HEK293 (cell line): Measurements from ENCODE around the gene KCNE4.

Source experiments
- CTCF ChIA-PET: fragments of 350-600 bp; formaldehyde crosslinking; extraction: SDS; loops from one replicate; lab custom pipeline; 2021; ENCODE audit warnings: antibody characterized with exemption; lab: Yijun Ruan, JAX
- POLR2A ChIA-PET: fragments of 300-600 bp; formaldehyde crosslinking; extraction: SDS; loops from one replicate; lab custom pipeline; 2020; ENCODE audit warnings: antibody characterized with exemption, inconsistent platforms; lab: Yijun Ruan, JAX
- H3K27ac ChIP-seq: fragments of 200-500 bp; sonication (Bioruptor generic); 2 replicates; pipeline ENCODE4 v1.5.1; 2014; ENCODE audit warnings: low read depth, low read length, control low read depth, inconsistent platforms; ENCODE audit errors: extremely low read depth
- H3K36me3 ChIP-seq, 2 experiments: fragments of 200-500 bp in 1 of 2; sonication (Bioruptor generic) in 1 of 2; 1 replicate in 1 of 2; 2 replicates in 1 of 2; pipeline ENCODE4 v1.5.1; 2014 to 2017; ENCODE audit warnings: inconsistent platforms in 2 of 2, low read length in 2 of 2; ENCODE audit not compliant: control insufficient read depth in 2 of 2, insufficient read depth in 1 of 2
- H3K4me1 ChIP-seq: fragments of 200-500 bp; sonication (Bioruptor generic); 2 replicates; pipeline ENCODE4 v1.5.1; 2014; ENCODE audit warnings: mild to moderate bottlenecking, low read length, inconsistent platforms; ENCODE audit not compliant: control insufficient read depth, insufficient read depth
- H3K4me3 ChIP-seq: 2 replicates; pipeline ENCODE4 v1.5.1; 2011; ENCODE audit warnings: low read depth, mild to moderate bottlenecking, control low read depth, low read length, moderate library complexity
- H3K9me3 ChIP-seq: fragments of 200-500 bp; sonication (Bioruptor generic); 2 replicates; pipeline ENCODE4 v1.5.1; 2014; ENCODE audit warnings: low read depth, low read length, inconsistent platforms; ENCODE audit not compliant: control insufficient read depth, insufficient read depth
- GLIS1 ChIP-seq: fragments of 450-650 bp; formaldehyde crosslinking; IDR thresholded peaks from 2 replicates; pipeline ENCODE4 v1.5.1; 2016; ENCODE audit warnings: missing biosample characterization, missing genetic modification characterization
- HOXD13 ChIP-seq: sonication (generic); formaldehyde crosslinking; IDR thresholded peaks from 2 replicates; pipeline ENCODE4 v1.8.0; 2022; ENCODE audit warnings: missing genetic modification reagents, borderline replicate concordance
- IKZF3 ChIP-seq: fragments of 450-650 bp; IDR thresholded peaks from 2 replicates; pipeline ENCODE4 v1.5.0; 2018; ENCODE audit warnings: missing biosample characterization, mild to moderate bottlenecking, missing genetic modification characterization, moderate library complexity
- KLF1 ChIP-seq: fragments of 450-650 bp; formaldehyde crosslinking; IDR thresholded peaks from 2 replicates; pipeline ENCODE4 v1.5.1; 2016; ENCODE audit warnings: missing biosample characterization, missing genetic modification characterization
- PBX3 ChIP-seq: sonication (generic); formaldehyde crosslinking; IDR thresholded peaks from 2 replicates; pipeline ENCODE4 v1.8.1; 2022; ENCODE audit warnings: mild to moderate bottlenecking, moderate library complexity, missing genetic modification reagents
- ZBTB21 ChIP-seq: fragments of 450-650 bp; formaldehyde crosslinking; IDR thresholded peaks from 2 replicates; pipeline ENCODE4 v1.5.1; 2017; ENCODE audit warnings: missing biosample characterization, missing genetic modification characterization
- ZFP3 ChIP-seq: fragments of 450-650 bp; formaldehyde crosslinking; IDR thresholded peaks from 2 replicates; pipeline ENCODE4 v1.5.1; 2016; ENCODE audit warnings: low read depth, missing biosample characterization, missing genetic modification characterization
- ZFP69B ChIP-seq: fragments of 450-650 bp; formaldehyde crosslinking; IDR thresholded peaks from 2 replicates; pipeline ENCODE4 v1.5.1; 2016; ENCODE audit warnings: missing biosample characterization, missing genetic modification characterization
- ZNF184 ChIP-seq: fragments of 450-650 bp; IDR thresholded peaks from 2 replicates; pipeline ENCODE4 v1.5.1; 2018; ENCODE audit warnings: missing biosample characterization, mild to moderate bottlenecking, missing genetic modification characterization
- ZNF394 ChIP-seq: fragments of 450-650 bp; formaldehyde crosslinking; IDR thresholded peaks from 2 replicates; pipeline ENCODE4 v1.5.1; 2016; ENCODE audit warnings: missing biosample characterization, missing genetic modification characterization, mild to moderate bottlenecking, moderate library complexity, borderline replicate concordance
- ZNF518A ChIP-seq: fragments of 450-650 bp; formaldehyde crosslinking; conservative IDR thresholded peaks from 2 replicates; pipeline ENCODE4 v1.5.1; 2016; ENCODE audit warnings: low read depth, missing biosample characterization, missing genetic modification characterization
- ZNF549 ChIP-seq: fragments of 450-650 bp; IDR thresholded peaks from 2 replicates; pipeline ENCODE4 v1.5.1; 2018; ENCODE audit warnings: missing biosample characterization, missing genetic modification characterization, mild to moderate bottlenecking, inconsistent platforms, moderate library complexity
- ZNF623 ChIP-seq: fragments of 450-650 bp; formaldehyde crosslinking; IDR thresholded peaks from 2 replicates; pipeline ENCODE4 v1.5.1; 2016; ENCODE audit warnings: missing biosample characterization, missing genetic modification characterization
- ZNF654 ChIP-seq: fragments of 450-650 bp; formaldehyde crosslinking; IDR thresholded peaks from 2 replicates; pipeline ENCODE4 v1.5.1; 2016; ENCODE audit warnings: low read depth, missing biosample characterization, missing genetic modification characterization
- ZNF658 ChIP-seq: fragments of 450-650 bp; formaldehyde crosslinking; IDR thresholded peaks from 2 replicates; pipeline ENCODE4; 2016; ENCODE audit warnings: missing biosample characterization, missing genetic modification characterization
- ZNF701 ChIP-seq: fragments of 450-650 bp; formaldehyde crosslinking; IDR thresholded peaks from 2 replicates; pipeline ENCODE4 v1.5.1; 2016; ENCODE audit warnings: missing biosample characterization, missing genetic modification characterization
- ZNF747 ChIP-seq: fragments of 450-650 bp; formaldehyde crosslinking; IDR thresholded peaks from 2 replicates; pipeline ENCODE4 v1.5.1; 2016; ENCODE audit warnings: missing biosample characterization, missing genetic modification characterization
- ZSCAN16 ChIP-seq: fragments of 450-650 bp; formaldehyde crosslinking; IDR thresholded peaks from 2 replicates; pipeline ENCODE4 v1.5.1; 2016; ENCODE audit warnings: missing biosample characterization, missing genetic modification characterization
- ZSCAN23 ChIP-seq: fragments of 450-650 bp; formaldehyde crosslinking; IDR thresholded peaks from 2 replicates; pipeline ENCODE4 v1.5.1; 2016; ENCODE audit warnings: missing biosample characterization, missing genetic modification characterization
- ZSCAN30 ChIP-seq: fragments of 450-650 bp; IDR thresholded peaks from 2 replicates; pipeline ENCODE4 v1.5.1; 2018; ENCODE audit warnings: missing biosample characterization, mild to moderate bottlenecking, missing genetic modification characterization, moderate library complexity
- TF ChIP-seq, protein P1 (sequence below): fragments of 450-650 bp; formaldehyde crosslinking; IDR thresholded peaks from 2 replicates; pipeline ENCODE4 v1.5.1; 2016; ENCODE audit warnings: missing biosample characterization, missing genetic modification characterization
- TF ChIP-seq, protein P2 (sequence below): fragments of 450-650 bp; formaldehyde crosslinking; IDR thresholded peaks from 2 replicates; pipeline ENCODE4 v1.5.1; 2016; ENCODE audit warnings: missing biosample characterization, missing genetic modification characterization
- TF ChIP-seq, protein P3 (sequence below): fragments of 450-650 bp; formaldehyde crosslinking; IDR thresholded peaks from 2 replicates; pipeline ENCODE4 v1.5.1; 2016; ENCODE audit warnings: missing biosample characterization, missing genetic modification characterization

Gene KCNE4

DNA sequence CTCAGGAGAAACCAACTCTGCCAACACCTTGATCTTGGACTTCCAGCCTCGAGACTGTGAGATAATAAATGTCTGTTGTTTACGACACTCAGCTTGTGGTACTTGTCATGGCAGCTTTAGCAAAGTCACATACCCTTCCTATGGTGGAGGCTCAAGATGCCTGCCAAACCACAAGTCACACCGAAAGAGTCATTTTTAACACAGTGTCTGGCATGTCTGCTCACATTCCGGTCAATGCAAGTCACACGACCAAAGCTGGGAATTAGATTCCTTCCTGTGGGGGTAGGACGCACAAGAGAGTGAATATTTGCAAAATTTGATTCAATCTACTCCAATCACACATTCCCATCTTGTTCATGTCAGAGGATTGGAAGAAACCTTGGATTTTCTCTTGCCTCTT lies 24.6 kb downstream of the KCNE4 start:
- Histone ChIP-seq H3K36me3 (no peaks in the 10 kb centered on the region), H3K4me1 (no peaks in the 10 kb centered on the region), H3K4me3 (no peak overlapping the region), H3K9me3 (no peaks in the 10 kb centered on the region), H3K27ac (no peak overlapping the region)
- ChIA-PET CTCF (interaction anchor here (0.6 kb wide), 1 partner anchor 439 kb away, joined by 3 read pairs; no protein-coding TSS in a partner anchor), POLR2A (no interaction called here)
- TF ChIP-seq, protein P1, sequence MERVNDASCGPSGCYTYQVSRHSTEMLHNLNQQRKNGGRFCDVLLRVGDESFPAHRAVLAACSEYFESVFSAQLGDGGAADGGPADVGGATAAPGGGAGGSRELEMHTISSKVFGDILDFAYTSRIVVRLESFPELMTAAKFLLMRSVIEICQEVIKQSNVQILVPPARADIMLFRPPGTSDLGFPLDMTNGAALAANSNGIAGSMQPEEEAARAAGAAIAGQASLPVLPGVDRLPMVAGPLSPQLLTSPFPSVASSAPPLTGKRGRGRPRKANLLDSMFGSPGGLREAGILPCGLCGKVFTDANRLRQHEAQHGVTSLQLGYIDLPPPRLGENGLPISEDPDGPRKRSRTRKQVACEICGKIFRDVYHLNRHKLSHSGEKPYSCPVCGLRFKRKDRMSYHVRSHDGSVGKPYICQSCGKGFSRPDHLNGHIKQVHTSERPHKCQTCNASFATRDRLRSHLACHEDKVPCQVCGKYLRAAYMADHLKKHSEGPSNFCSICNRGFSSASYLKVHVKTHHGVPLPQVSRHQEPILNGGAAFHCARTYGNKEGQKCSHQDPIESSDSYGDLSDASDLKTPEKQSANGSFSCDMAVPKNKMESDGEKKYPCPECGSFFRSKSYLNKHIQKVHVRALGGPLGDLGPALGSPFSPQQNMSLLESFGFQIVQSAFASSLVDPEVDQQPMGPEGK (tag by site-specific recombination) = no peak
- TF ChIP-seq IKZF3 (tag by site-specific recombination) = no peak
- TF ChIP-seq KLF1 = no peak
- TF ChIP-seq ZNF549 (tag by site-specific recombination) = no peak
- no peak for TF ChIP-seq ZNF658 (tag by site-specific recombination)
- no peak for TF ChIP-seq ZSCAN16
- no peak for TF ChIP-seq ZSCAN30 (tag by site-specific recombination)
- no peak for TF ChIP-seq HOXD13 (CRISPR knock-in tag)
- TF ChIP-seq ZNF518A (tag by site-specific recombination) = no peak
- no peak for TF ChIP-seq ZNF623 (tag by site-specific recombination)
- no peak for TF ChIP-seq GLIS1 (tag by site-specific recombination)
- no peak for TF ChIP-seq PBX3 (CRISPR knock-in tag)
- TF ChIP-seq ZNF184 (tag by site-specific recombination) = no peak
- no peak for TF ChIP-seq ZNF701 (tag by site-specific recombination)
- TF ChIP-seq ZNF654 (tag by site-specific recombination) = no peak
- no peak for TF ChIP-seq ZNF747 (tag by site-specific recombination)

GRCh38 chr2:223078482-223078881 lies 26.5 kb downstream of the KCNE4 start:
- POLR2A ChIA-PET = no interaction called here
- CTCF ChIA-PET = interaction anchor here (0.7 kb wide), 1 partner anchor 94 kb away, joined by 4 read pairs; no protein-coding TSS in a partner anchor
- TF ChIP-seq, protein P2, sequence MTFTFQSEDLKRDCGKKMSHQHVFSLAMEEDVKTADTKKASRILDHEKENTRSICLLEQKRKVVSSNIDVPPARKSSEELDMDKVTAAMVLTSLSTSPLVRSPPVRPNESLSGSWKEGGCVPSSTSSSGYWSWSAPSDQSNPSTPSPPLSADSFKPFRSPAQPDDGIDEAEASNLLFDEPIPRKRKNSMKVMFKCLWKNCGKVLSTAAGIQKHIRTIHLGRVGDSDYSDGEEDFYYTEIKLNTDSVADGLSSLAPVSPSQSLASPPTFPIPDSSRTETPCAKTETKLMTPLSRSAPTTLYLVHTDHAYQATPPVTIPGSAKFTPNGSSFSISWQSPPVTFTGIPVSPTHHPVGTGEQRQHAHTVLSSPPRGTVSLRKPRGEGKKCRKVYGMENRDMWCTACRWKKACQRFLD (tag by site-specific recombination) = no peak
- TF ChIP-seq ZBTB21 (no peak), ZNF394 (tag by site-specific recombination) (no peak), ZSCAN23 (no peak), ZFP3 (tag by site-specific recombination) (no peak), ZFP69B (no peak)
- TF ChIP-seq, protein P3, sequence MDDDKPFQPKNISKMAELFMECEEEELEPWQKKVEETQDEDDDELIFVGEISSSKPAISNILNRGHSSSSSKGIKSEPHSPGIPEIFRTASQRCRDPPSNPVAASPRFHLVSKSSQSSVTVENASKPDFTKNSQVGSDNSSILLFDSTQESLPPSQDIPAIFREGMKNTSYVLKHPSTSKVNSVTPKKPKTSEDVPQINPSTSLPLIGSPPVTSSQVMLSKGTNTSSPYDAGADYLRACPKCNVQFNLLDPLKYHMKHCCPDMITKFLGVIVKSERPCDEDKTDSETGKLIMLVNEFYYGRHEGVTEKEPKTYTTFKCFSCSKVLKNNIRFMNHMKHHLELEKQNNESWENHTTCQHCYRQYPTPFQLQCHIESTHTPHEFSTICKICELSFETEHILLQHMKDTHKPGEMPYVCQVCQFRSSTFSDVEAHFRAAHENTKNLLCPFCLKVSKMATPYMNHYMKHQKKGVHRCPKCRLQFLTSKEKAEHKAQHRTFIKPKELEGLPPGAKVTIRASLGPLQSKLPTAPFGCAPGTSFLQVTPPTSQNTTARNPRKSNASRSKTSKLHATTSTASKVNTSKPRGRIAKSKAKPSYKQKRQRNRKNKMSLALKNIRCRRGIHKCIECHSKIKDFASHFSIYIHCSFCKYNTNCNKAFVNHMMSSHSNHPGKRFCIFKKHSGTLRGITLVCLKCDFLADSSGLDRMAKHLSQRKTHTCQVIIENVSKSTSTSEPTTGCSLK (tag by site-specific recombination) = no peak

More at GRCh38 chr2:223078482-223078881, 26.5 kb downstream of the KCNE4 start:
- H3K36me3 ChIP-seq = no peaks in the 10 kb centered on the region
- no peak overlapping the region for H3K27ac ChIP-seq
- H3K4me3 ChIP-seq = no peak overlapping the region
- no peaks in the 10 kb centered on the region for H3K9me3 ChIP-seq
- no peaks in the 10 kb centered on the region for H3K4me1 ChIP-seq
